Inferior parietal cortex (tissue), 1 donor: ENCODE results near the gene TMEM174.
A peak's percentile ranks its signal among the peaks of the same experiment; 100 is the strongest.

Experiments
- DNase-seq: peaks from one replicate; pipeline ENCODE4 v3.0.0-alpha.2; 2016; ENCODE audit errors: extremely low spot score

The TMEM174 gene

GRCh38 chr5:73172951-73173350 lies at the start of gene TMEM174:
Gene TMEM174 (plus strand): TSS chr5:73173193. CDS start chr5:73173244, 51 bp downstream.
- DNase-seq: no peak

- no peak for DNase-seq
These were observed 47.7 kb upstream of the TMEM174 start for GRCh38 chr5:73125289-73125688.

GRCh38 chr5:73126381-73126780 lies 46.6 kb upstream of the TMEM174 start:
- DNase-seq: peak; percentile 58

GRCh38 chr5:73126957-73127356 lies 46.0 kb upstream of the TMEM174 start:
- no peak for DNase-seq

GRCh38 chr5:73129143-73129542 lies 43.9 kb upstream of the TMEM174 start:
- no peak for DNase-seq

- no peak for DNase-seq
These were observed 42.2 kb upstream of the TMEM174 start for GRCh38 chr5:73130811-73131210.

GRCh38 chr5:73131711-73132425 lies 41.1 kb upstream of the TMEM174 start:
- no peak for DNase-seq

GRCh38 chr5:73132759-73133158 lies 40.2 kb upstream of the TMEM174 start:
- DNase-seq: no peak

GRCh38 chr5:73135021-73135420 lies 38.0 kb upstream of the TMEM174 start:
- DNase-seq: no peak

- no peak for DNase-seq
These were observed 37.5 kb upstream of the TMEM174 start for GRCh38 chr5:73135429-73136054.

- no peak for DNase-seq
These were observed 36.9 kb upstream of the TMEM174 start for GRCh38 chr5:73136055-73136562.

GRCh38 chr5:73137563-73138530 lies 35.1 kb upstream of the TMEM174 start:
- DNase-seq: no peak

GRCh38 chr5:73139485-73139884 lies 33.5 kb upstream of the TMEM174 start:
- no peak for DNase-seq

GRCh38 chr5:73140801-73141200 lies 32.2 kb upstream of the TMEM174 start:
- no peak for DNase-seq

GRCh38 chr5:73142035-73142434 lies 31.0 kb upstream of the TMEM174 start:
- DNase-seq: no peak

GRCh38 chr5:73143716-73144115 lies 29.3 kb upstream of the TMEM174 start:
- no peak for DNase-seq

GRCh38 chr5:73149540-73149939 lies 23.5 kb upstream of the TMEM174 start:
- no peak for DNase-seq

GRCh38 chr5:73150876-73151275 lies 22.1 kb upstream of the TMEM174 start:
- no peak for DNase-seq

GRCh38 chr5:73151766-73152410 lies 21.1 kb upstream of the TMEM174 start:
- no peak for DNase-seq

- DNase-seq: no peak
These were observed 20.3 kb upstream of the TMEM174 start for GRCh38 chr5:73152411-73153388.
